Stomach (tissue), 4 donors: Measurements from ENCODE around the gene ENAM.
A peak's percentile ranks its signal among the peaks of the same experiment; 100 is the strongest.

Experiments
- POLR2A ChIP-seq, 4 donors: fragments of 450-650 bp; IDR thresholded peaks; one replicate each; pipeline ENCODE4 v1.6.1; 2016; ENCODE audit warnings: antibody characterized with exemption in 4 of 4, control low read depth in 2 of 4, mild to moderate bottlenecking in 1 of 4, moderate library complexity in 1 of 4
- TF ChIP-seq, protein P1 (sequence below), 7 experiments: fragments of 450-650 bp in 4 of 7; fragments of 200-600 bp in 3 of 7; sonication (generic) in 3 of 7; IDR thresholded peaks; one replicate each; pipeline ENCODE4 v1.5.1; 2016 to 2019; ENCODE audit warnings: antibody characterized with exemption in 7 of 7, control low read depth in 2 of 7, mild to moderate bottlenecking in 1 of 7

DNA sequence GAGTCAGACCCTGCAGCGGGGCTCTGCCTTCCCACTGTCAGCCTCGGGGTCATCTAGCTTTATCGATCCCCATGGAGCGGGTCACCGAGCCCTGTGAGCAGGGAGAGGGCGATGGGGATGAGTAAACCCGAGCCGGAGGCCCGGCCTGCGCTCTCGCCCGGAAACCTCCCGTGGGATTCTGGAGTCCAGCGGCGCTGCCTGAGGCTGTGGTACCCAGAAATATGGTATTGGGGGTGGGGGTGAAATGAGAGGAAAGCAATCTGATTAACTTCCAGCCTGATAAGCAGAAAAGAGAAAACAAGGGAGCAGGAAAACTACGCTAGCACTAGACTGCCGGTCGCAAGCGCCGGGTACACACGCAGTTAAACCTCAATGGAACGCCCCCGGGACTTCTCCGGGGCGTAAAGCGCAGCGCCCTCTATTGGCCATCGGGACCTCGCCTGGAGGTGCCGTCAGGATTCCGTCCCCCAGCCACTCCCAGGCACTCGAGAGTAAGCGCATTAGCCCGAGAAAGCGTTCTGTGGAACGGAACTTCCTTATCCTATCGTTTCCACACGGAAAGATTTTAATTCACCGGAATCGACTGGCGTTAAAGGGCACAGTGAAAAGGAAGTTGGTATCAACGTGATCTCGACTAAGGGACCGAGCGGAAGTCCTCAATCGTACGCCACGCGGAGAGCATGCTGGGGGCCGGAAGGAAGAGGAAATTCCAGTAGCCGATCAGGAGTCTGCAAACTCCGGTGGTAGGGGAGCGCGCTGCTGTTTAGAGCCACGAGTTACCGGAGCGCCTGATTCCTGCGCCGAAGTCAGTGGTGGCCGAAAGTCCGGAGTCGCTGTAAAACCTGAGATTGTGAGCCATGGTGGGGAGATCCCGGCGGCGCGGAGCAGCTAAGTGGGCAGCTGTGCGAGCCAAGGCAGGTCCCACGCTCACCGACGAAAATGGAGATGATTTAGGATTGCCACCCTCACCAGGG, 59.6 kb downstream of the ENAM start, which contains the start of gene UTP3:
- TF ChIP-seq POLR2A (IDR thresholded peaks at IDR 0.05), result peak in 2 of 4 donors; percentile 8 to 30
- TF ChIP-seq, protein P1, sequence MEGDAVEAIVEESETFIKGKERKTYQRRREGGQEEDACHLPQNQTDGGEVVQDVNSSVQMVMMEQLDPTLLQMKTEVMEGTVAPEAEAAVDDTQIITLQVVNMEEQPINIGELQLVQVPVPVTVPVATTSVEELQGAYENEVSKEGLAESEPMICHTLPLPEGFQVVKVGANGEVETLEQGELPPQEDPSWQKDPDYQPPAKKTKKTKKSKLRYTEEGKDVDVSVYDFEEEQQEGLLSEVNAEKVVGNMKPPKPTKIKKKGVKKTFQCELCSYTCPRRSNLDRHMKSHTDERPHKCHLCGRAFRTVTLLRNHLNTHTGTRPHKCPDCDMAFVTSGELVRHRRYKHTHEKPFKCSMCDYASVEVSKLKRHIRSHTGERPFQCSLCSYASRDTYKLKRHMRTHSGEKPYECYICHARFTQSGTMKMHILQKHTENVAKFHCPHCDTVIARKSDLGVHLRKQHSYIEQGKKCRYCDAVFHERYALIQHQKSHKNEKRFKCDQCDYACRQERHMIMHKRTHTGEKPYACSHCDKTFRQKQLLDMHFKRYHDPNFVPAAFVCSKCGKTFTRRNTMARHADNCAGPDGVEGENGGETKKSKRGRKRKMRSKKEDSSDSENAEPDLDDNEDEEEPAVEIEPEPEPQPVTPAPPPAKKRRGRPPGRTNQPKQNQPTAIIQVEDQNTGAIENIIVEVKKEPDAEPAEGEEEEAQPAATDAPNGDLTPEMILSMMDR (IDR thresholded peaks at IDR 0.05), result peak in 5 of 7 experiments; percentile 91 to 98 (median 93)
